HepG2 (cell line): ENCODE results near the gene GMEB1. TPM values are rescaled to one million over a fixed set of nuclear protein-coding genes. Genes with fewer than 3 reads are reported as not detected.

Experiments
- ATAC-seq: fragments of 200-7000 bp; cut with Tn5 transposase; 3 replicates; pipeline ENCODE4 v1.9.1; 2020; ENCODE audit warnings: mild to moderate bottlenecking, moderate library complexity
- BruUV-seq: library from RNA; stranded (reverse); fragments of 400-500 nt; replicated peaks from 2 replicates; lab custom pipeline; 2021; lab: Mats Ljungman, UMichigan
- CTCF ChIA-PET: fragments of 300-600 bp; formaldehyde crosslinking; extraction: SDS; loops from one replicate; lab custom pipeline; 2021; ENCODE audit warnings: low total read pairs, inconsistent platforms, low intra/inter-chr PET ratio; lab: Yijun Ruan, JAX
- POLR2A ChIA-PET: fragments of 350-600 bp; sonication (Branson Sonifier 250); formaldehyde crosslinking; loops from one replicate; lab custom pipeline; 2020; ENCODE audit warnings: antibody characterized with exemption, inconsistent platforms; lab: Yijun Ruan, JAX
- DNase-seq: peaks from one replicate; pipeline ENCODE4 v3.0.0-alpha.2; 2015; ENCODE audit warnings: low spot score
- FAIRE-seq: peaks from 3 replicates; lab custom pipeline; 2011; peaks lifted over from hg19 to GRCh38; lab: Jason Lieb, UNC
- H2AFZ ChIP-seq: one replicate; pipeline ENCODE4 v1.6.1; 2011; ENCODE audit warnings: low read length, inconsistent platforms
- H3K27ac ChIP-seq: fragments of 300-600 bp; 3 replicates; pipeline ENCODE4 v1.8.0; 2011; ENCODE audit warnings: mixed run types, mild to moderate bottlenecking, mixed read lengths, low read length, inconsistent platforms; ENCODE audit not compliant: insufficient read depth; ENCODE audit errors: extremely low read length
- H3K27me3 ChIP-seq, 2 experiments: fragments of 200-600 bp in 1 of 2; 2 replicates in 1 of 2; 3 replicates in 1 of 2; pipeline versions ENCODE4 v1.6.0 to v1.8.0; 2011; ENCODE audit warnings: low read length in 2 of 2, mild to moderate bottlenecking in 2 of 2, moderate library complexity in 2 of 2, inconsistent platforms in 1 of 2; ENCODE audit not compliant: insufficient read depth in 2 of 2, control insufficient read depth in 1 of 2
- H3K36me3 ChIP-seq, 2 experiments: fragments of 200-600 bp in 1 of 2; replicated peaks in 1 of 2; 2 replicates in 1 of 2; 3 replicates in 1 of 2; pipeline versions ENCODE4 v1.5.1 to v1.8.0; 2011; ENCODE audit warnings: low read length in 2 of 2, inconsistent platforms in 1 of 2; ENCODE audit not compliant: insufficient read depth in 2 of 2, control insufficient read depth in 1 of 2
- H3K4me1 ChIP-seq: 2 replicates; pipeline ENCODE4 v1.5.1; 2012; ENCODE audit warnings: low read length, inconsistent platforms; ENCODE audit not compliant: insufficient read depth
- H3K4me2 ChIP-seq: 2 replicates; pipeline ENCODE4 v1.6.0; 2011; ENCODE audit warnings: low read depth, low read length, inconsistent platforms
- H3K4me3 ChIP-seq, 3 experiments: fragments of 200-600 bp in 1 of 3; sonication (generic), shearing (Covaris generic) in 1 of 3; replicated peaks in 1 of 3; 2 replicates each; pipeline ENCODE4 v1.5.1; 2011 to 2016; ENCODE audit warnings: low read length in 3 of 3, inconsistent platforms in 2 of 3, low read depth in 2 of 3, mild to moderate bottlenecking in 2 of 3, control low read depth in 1 of 3, mixed read lengths in 1 of 3; ENCODE audit not compliant: insufficient read depth in 1 of 3
- H3K79me2 ChIP-seq: one replicate; pipeline ENCODE4 v1.6.1; 2011; ENCODE audit warnings: low read length, inconsistent platforms; ENCODE audit not compliant: insufficient read depth
- H3K9ac ChIP-seq: 2 replicates; pipeline ENCODE4 v1.6.0; 2011; ENCODE audit warnings: mild to moderate bottlenecking, low read depth, low read length, inconsistent platforms; ENCODE audit not compliant: insufficient read depth
- H3K9me3 ChIP-seq: 2 replicates; pipeline ENCODE4 v1.5.1; 2012; ENCODE audit warnings: mild to moderate bottlenecking, low read length
- H4K20me1 ChIP-seq: 2 replicates; pipeline ENCODE4 v1.6.0; 2011; ENCODE audit warnings: inconsistent platforms, mild to moderate bottlenecking, low read length, moderate library complexity; ENCODE audit not compliant: insufficient read depth
- LRRFIP1 ChIP-seq: sonication (generic); formaldehyde crosslinking; conservative IDR thresholded peaks from 2 replicates; pipeline ENCODE4 v1.4.0; 2020; ENCODE audit warnings: missing genetic modification reagents
- MAFK ChIP-seq, 2 experiments: IDR thresholded peaks in 1 of 2; conservative IDR thresholded peaks in 1 of 2; 2 replicates each; pipeline ENCODE4 v1.6.1; 2011; ENCODE audit warnings: improper control_type of control experiment in 2 of 2, low read length in 2 of 2
- SMAD3 ChIP-seq: sonication (generic); formaldehyde crosslinking; IDR thresholded peaks from 2 replicates; pipeline ENCODE4 v1.4.0; 2020; ENCODE audit warnings: missing genetic modification reagents
- SOX13 ChIP-seq, 3 experiments: fragments of 450-650 bp in 1 of 3; sonication (generic) in 1 of 3; formaldehyde crosslinking in 1 of 3; IDR thresholded peaks in 2 of 3; conservative IDR thresholded peaks in 1 of 3; 2 replicates each; pipeline versions ENCODE4 v1.5.0 to v1.6.1; 2016 to 2020; ENCODE audit warnings: antibody characterized with exemption in 1 of 3, mild to moderate bottlenecking in 1 of 3, missing compliant biosample characterization in 1 of 3, missing genetic modification reagents in 1 of 3, moderate library complexity in 1 of 3
- ZNF136 ChIP-seq: sonication (generic); formaldehyde crosslinking; IDR thresholded peaks from 2 replicates; pipeline ENCODE4 v1.8.1; 2022; ENCODE audit warnings: low read depth, mild to moderate bottlenecking, moderate library complexity, missing genetic modification reagents
- ZSCAN31 ChIP-seq: sonication (generic); formaldehyde crosslinking; IDR thresholded peaks from 2 replicates; pipeline ENCODE4 v1.5.0; 2020; ENCODE audit warnings: low read depth, mild to moderate bottlenecking, missing genetic modification reagents
- WGBS: methylation state at CpG from one replicate; pipeline ENCODE4 v1.1.6; 2017; ENCODE audit warnings: low lambda C conversion rate; 5-methylcytosine and 5-hydroxymethylcytosine counted together
- in situ Hi-C: cut with HindIII; loops from 2 replicates; pipeline ENCODE4 v1.10.0; 2017; ENCODE audit warnings: low pct_unique_long_range_greater_than_20kb; ENCODE audit not compliant: extremely low pct_ligation_motif_present
- intact Hi-C: fragments of 100-400 bp; cut with micrococcal nuclease; formaldehyde crosslinking; loops from one replicate; pipeline ENCODE4 v1.10.0; 2022; ENCODE audit not compliant: unreplicated experiment
- polyA plus RNA-seq, 8 experiments: library from polyadenylated mRNA; depleted of rRNA in 3 of 8; stranded (reverse) in 7 of 8; unstranded in 1 of 8; fragments of >200 nt; fragmentation: Illumina TruSeq in 4 of 8; extraction: Trizol in 4 of 8; gene quantifications; 2 replicates each; pipeline versions ENCODE4 v1.2.1 to v1.2.3, GENCODE V29; 2011 to 2016; ENCODE audit warnings: low read depth in 4 of 8, missing spikeins in 1 of 8, mixed read lengths in 1 of 8; ENCODE audit not compliant: insufficient read depth in 1 of 8
- total RNA-seq, 5 experiments: library from RNA; depleted of rRNA; stranded (reverse); fragments of >200 nt; fragmentation: Illumina TruSeq; extraction: Trizol; gene quantifications; 2 replicates each; pipeline ENCODE4 v1.2.3, GENCODE V29; 2016; ENCODE audit warnings: low read depth in 1 of 5

Gene GMEB1
- total and polyA plus RNA-seq, 2 of the 13 experiments (the other 11 are each of a cell fraction or from before 2014, with no cell fraction given), result 3.0 to 6.0 TPM

GRCh38 chr1:28703629-28704028 lies 35.0 kb downstream of the GMEB1 start:
- BruUV-seq, result no TSS peak

More at GRCh38 chr1:28703629-28704028, 35.0 kb downstream of the GMEB1 start:
- Histone ChIP-seq H3K36me3 (peaks cover 3 to 25% of the 10 kb centered on the region in 2 experiments; a peak in 3 of 5 replicates), H4K20me1 (no peaks in the 10 kb centered on the region), H3K4me3 (no peak overlapping the region), H3K4me2 (no peak overlapping the region), H3K9me3 (no peaks in the 10 kb centered on the region), H3K4me1 (no peaks in the 10 kb centered on the region), H3K27me3 (no peaks in the 10 kb centered on the region), H3K79me2 (no peaks in the 10 kb centered on the region), H2AFZ (no peak overlapping the region), H3K27ac (no peak overlapping the region), H3K9ac (no peak overlapping the region)
- TF ChIP-seq MAFK (conservative IDR thresholded peaks at IDR 0.05 in 1 of 2, IDR thresholded peaks at IDR 0.05 in 1 of 2; ENCODE audit: low read length in 2 of 2) (no peak), LRRFIP1 (CRISPR knock-in tag) (no peak), ZSCAN31 (CRISPR knock-in tag) (no peak), SOX13 (IDR thresholded peaks at IDR 0.05) (no peak), SOX13 (CRISPR knock-in tag; conservative IDR thresholded peaks at IDR 0.05 in 1 of 2, IDR thresholded peaks at IDR 0.05 in 1 of 2) (no peak), SMAD3 (CRISPR knock-in tag) (no peak), ZNF136 (no peak)
- DNase-seq, result no peak
- ATAC-seq, result no peak
- in situ Hi-C loops, result no loop called here
- no peak for FAIRE-seq
- CTCF ChIA-PET, result no interaction called here
- intact Hi-C loops, result no loop called here
- POLR2A ChIA-PET, result no interaction called here
- WGBS, result 75% methylated on average over 3 of the region's 3 CpGs
